ENCODE measurements around the gene FSIP1.

FSIP1 gene

GRCh38 chr15:39720081-39720480 lies 62.6 kb downstream of the FSIP1 start:
- DNase-seq (ENCODE audit: low read depth): no peak

GRCh38 chr15:39719109-39719508 lies 63.5 kb downstream of the FSIP1 start:
- no peak for DNase-seq (ENCODE audit: low read depth)

- no peak for DNase-seq (ENCODE audit: low read depth)
These were observed 65.5 kb downstream of the FSIP1 start for GRCh38 chr15:39717134-39717533.

- no peak for DNase-seq (ENCODE audit: low read depth)
These were observed 68.4 kb downstream of the FSIP1 start for GRCh38 chr15:39714251-39714650.

- no peak for DNase-seq (ENCODE audit: low read depth)
These were observed 68.8 kb downstream of the FSIP1 start for GRCh38 chr15:39713846-39714245.

GRCh38 chr15:39710681-39711080 lies 72.0 kb downstream of the FSIP1 start:
- no peak for DNase-seq (ENCODE audit: low read depth)

GRCh38 chr15:39709941-39710340 lies 72.7 kb downstream of the FSIP1 start:
- DNase-seq (ENCODE audit: low read depth): peak; percentile 78

GRCh38 chr15:39706206-39706605 lies 76.4 kb downstream of the FSIP1 start:
- no peak for DNase-seq (ENCODE audit: low read depth)

GRCh38 chr15:39704689-39705088 lies 78.0 kb downstream of the FSIP1 start:
- DNase-seq (ENCODE audit: low read depth): peak; percentile 89

- DNase-seq (ENCODE audit: low read depth): no peak
These were observed 78.4 kb downstream of the FSIP1 start for GRCh38 chr15:39704235-39704634.

- no peak for DNase-seq (ENCODE audit: low read depth)
These were observed 80.7 kb downstream of the FSIP1 start for GRCh38 chr15:39701988-39702387.

- DNase-seq (ENCODE audit: low read depth): no peak
These were observed 82.3 kb downstream of the FSIP1 start for GRCh38 chr15:39700375-39700700.

- DNase-seq (ENCODE audit: low read depth): no peak
These were observed 82.9 kb downstream of the FSIP1 start for GRCh38 chr15:39699516-39700374.

- DNase-seq (ENCODE audit: low read depth): no peak
These were observed 83.9 kb downstream of the FSIP1 start for GRCh38 chr15:39698444-39699390.

GRCh38 chr15:39697509-39697908 lies 85.1 kb downstream of the FSIP1 start:
- DNase-seq (ENCODE audit: low read depth): no peak

- DNase-seq (ENCODE audit: low read depth): no peak
These were observed 86.8 kb downstream of the FSIP1 start for GRCh38 chr15:39695793-39696192.

GRCh38 chr15:39692356-39693327 lies 90.0 kb downstream of the FSIP1 start:
- no peak for DNase-seq (ENCODE audit: low read depth)

- DNase-seq (ENCODE audit: low read depth): no peak
These were observed 91.6 kb downstream of the FSIP1 start for GRCh38 chr15:39690881-39691634.

GRCh38 chr15:39687965-39688364 lies 94.7 kb downstream of the FSIP1 start:
- no peak for DNase-seq (ENCODE audit: low read depth)

GRCh38 chr15:39685999-39686613 lies 96.5 kb downstream of the FSIP1 start:
- DNase-seq (ENCODE audit: low read depth): peak; percentile 60

GRCh38 chr15:39685367-39685766 lies 97.3 kb downstream of the FSIP1 start:
- no peak for DNase-seq (ENCODE audit: low read depth)
